Immature natural killer cell (primary cell): Measurements from ENCODE around the gene TMEM150C. TPM values are rescaled to one million over a fixed set of nuclear protein-coding genes. Genes with fewer than 3 reads are reported as not detected.
"Not testable (repeated sequence)": the region's sequence is repeated elsewhere in the genome, so short reads cannot be mapped to it uniquely, and the experiment has no call there.

Experiments
- DNase-seq, 3 donors: peaks; one replicate each; pipeline ENCODE4 v3.0.0; 2022; ENCODE audit warnings: mixed read lengths in 1 of 3
- H3K27ac Mint-ChIP-seq, 6 donors: one replicate each; pipeline ENCODE4 v1.8.0; 2020; ENCODE audit warnings: mixed read lengths in 6 of 6, mild to moderate bottlenecking in 5 of 6, inconsistent platforms in 4 of 6, moderate library complexity in 3 of 6
- H3K27me3 Mint-ChIP-seq, 3 donors: one replicate each; pipeline ENCODE4 v1.8.0; 2020 to 2021; ENCODE audit warnings: low read depth in 3 of 3, mild to moderate bottlenecking in 3 of 3, mixed read lengths in 3 of 3, moderate library complexity in 3 of 3, inconsistent platforms in 1 of 3
- H3K36me3 Mint-ChIP-seq, 3 donors: one replicate each; pipeline ENCODE4 v1.8.0; 2020; ENCODE audit warnings: mixed read lengths in 3 of 3, inconsistent platforms in 2 of 3, mild to moderate bottlenecking in 2 of 3
- H3K4me1 Mint-ChIP-seq, 2 donors: one replicate each; pipeline ENCODE4 v1.8.0; 2020; ENCODE audit warnings: inconsistent platforms in 2 of 2, mild to moderate bottlenecking in 2 of 2, mixed read lengths in 2 of 2, moderate library complexity in 1 of 2
- H3K4me3 Mint-ChIP-seq, 5 donors: one replicate each; pipeline ENCODE4 v1.8.0; 2020; ENCODE audit warnings: mild to moderate bottlenecking in 5 of 5, mixed read lengths in 5 of 5, inconsistent platforms in 3 of 5, moderate library complexity in 3 of 5
- H3K9me3 Mint-ChIP-seq, 6 donors: one replicate each; pipeline ENCODE4 v1.8.0; 2020; ENCODE audit warnings: mild to moderate bottlenecking in 6 of 6, mixed read lengths in 6 of 6, inconsistent platforms in 4 of 6, moderate library complexity in 3 of 6
- polyA plus RNA-seq, 3 donors: library from polyadenylated mRNA; unstranded; fragments of 300-500 nt; fragmentation: Illumina TruSeq; gene quantifications; one replicate each; pipeline ENCODE4 v1.2.3, GENCODE V29; 2021

The TMEM150C gene
- polyA plus RNA-seq, 3 donors from 2014 or later = 0.45 TPM; not detected in 2

- Mint-ChIP-seq H3K9me3 (no peaks in the 10 kb centered on the region), H3K36me3 (no peaks in the 10 kb centered on the region), H3K27me3 (peaks cover 13 to 20% (median 13%) of the 10 kb centered on the region in 3 donors)
Observed at GRCh38 chr4:82555276-82555675, 6.5 kb downstream of the TMEM150C start.

GRCh38 chr4:82553020-82553419, 8.8 kb downstream of the TMEM150C start:
- Mint-ChIP-seq H3K9me3 (no peaks in the 10 kb centered on the region), H3K4me3 (no peak overlapping the region), H3K4me1 (no peaks in the 10 kb centered on the region), H3K36me3 (no peaks in the 10 kb centered on the region), H3K27ac (no peak overlapping the region), H3K27me3 (peaks cover 7 to 11% (median 8%) of the 10 kb centered on the region in 3 donors)
- no peak for DNase-seq

More at GRCh38 chr4:82555276-82555675, 6.5 kb downstream of the TMEM150C start:
- no peak overlapping the region for H3K27ac Mint-ChIP-seq
- H3K4me1 Mint-ChIP-seq = no peaks in the 10 kb centered on the region
- no peak overlapping the region for H3K4me3 Mint-ChIP-seq
- DNase-seq = no peak

DNA sequence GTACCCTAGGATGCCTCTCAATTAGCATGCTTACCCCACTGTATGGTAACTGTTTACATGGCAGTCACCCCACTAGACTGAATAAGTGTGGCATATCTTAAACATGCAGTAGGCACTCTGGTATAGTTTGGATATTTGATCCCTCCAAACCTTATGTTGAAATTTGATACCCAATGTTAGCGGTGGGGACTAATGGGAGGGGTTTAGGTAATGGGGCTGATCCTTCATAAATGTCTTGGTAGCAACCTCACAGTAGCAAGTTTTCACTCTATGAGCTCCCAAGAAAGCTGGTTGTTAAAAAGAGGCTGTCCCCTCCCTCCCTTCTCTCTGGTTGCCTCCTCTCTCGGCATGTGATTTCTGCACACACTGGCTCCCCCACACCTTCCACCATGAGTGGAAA, 10.1 kb downstream of the TMEM150C start:
- no peak overlapping the region for H3K4me3 Mint-ChIP-seq
- no peaks in the 10 kb centered on the region for H3K36me3 Mint-ChIP-seq
- DNase-seq = no peak
- peaks cover 0 to 1% (median 0%) of the 10 kb centered on the region in 6 donors for H3K9me3 Mint-ChIP-seq
- H3K27me3 Mint-ChIP-seq = peaks cover 5 to 7% (median 6%) of the 10 kb centered on the region in 3 donors
- H3K4me1 Mint-ChIP-seq = no peaks in the 10 kb centered on the region
- H3K27ac Mint-ChIP-seq = no peak overlapping the region

GRCh38 chr4:82547850-82548249, 13.9 kb downstream of the TMEM150C start:
- H3K27ac Mint-ChIP-seq, H3K4me1 Mint-ChIP-seq, H3K4me3 Mint-ChIP-seq, H3K9me3 Mint-ChIP-seq, H3K27me3 Mint-ChIP-seq, H3K36me3 Mint-ChIP-seq, DNase-seq: not testable (repeated sequence)

GRCh38 chr4:82543131-82543530, 18.7 kb downstream of the TMEM150C start:
- Mint-ChIP-seq H3K36me3 (no peaks in the 10 kb centered on the region), H3K4me3 (no peak overlapping the region), H3K27me3 (peaks cover 2 to 7% (median 6%) of the 10 kb centered on the region in 3 donors), H3K9me3 (peaks cover 0 to 6% (median 0%) of the 10 kb centered on the region in 6 donors), H3K27ac (no peak overlapping the region), H3K4me1 (no peaks in the 10 kb centered on the region)
- no peak for DNase-seq

DNA sequence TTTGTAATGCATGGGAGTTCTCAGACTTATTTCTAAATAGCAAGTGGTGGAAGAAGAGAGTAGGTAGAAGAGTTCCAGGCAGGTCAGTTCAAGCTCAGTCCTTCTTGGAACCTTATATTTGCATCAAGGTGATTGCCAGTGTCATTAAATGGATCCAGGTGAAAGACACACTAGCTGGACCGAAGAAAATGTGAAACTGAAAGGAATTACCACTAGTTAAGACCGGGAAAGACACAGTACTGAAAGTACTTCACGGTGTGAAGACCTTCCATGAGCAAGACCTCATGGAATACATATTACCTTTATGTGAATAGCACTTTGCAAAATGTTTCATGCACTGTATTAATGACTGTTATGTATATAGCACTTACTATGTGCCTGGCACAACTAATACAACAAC, 19.1 kb downstream of the TMEM150C start:
- H3K27ac Mint-ChIP-seq = no peak overlapping the region
- no peaks in the 10 kb centered on the region for H3K4me1 Mint-ChIP-seq
- H3K9me3 Mint-ChIP-seq = peaks cover 0 to 5% (median 0%) of the 10 kb centered on the region in 6 donors
- peaks cover 2 to 7% (median 4%) of the 10 kb centered on the region in 3 donors for H3K27me3 Mint-ChIP-seq
- no peak for DNase-seq
- H3K36me3 Mint-ChIP-seq = no peaks in the 10 kb centered on the region
- H3K4me3 Mint-ChIP-seq = no peak overlapping the region

- no peak overlapping the region for H3K27ac Mint-ChIP-seq
- no peaks in the 10 kb centered on the region for H3K36me3 Mint-ChIP-seq
- H3K9me3 Mint-ChIP-seq = no peaks in the 10 kb centered on the region
- no peak for DNase-seq
- H3K4me3 Mint-ChIP-seq = no peak overlapping the region
- peaks cover 2 to 8% (median 2%) of the 10 kb centered on the region in 3 donors for H3K27me3 Mint-ChIP-seq
- H3K4me1 Mint-ChIP-seq = no peaks in the 10 kb centered on the region
Observed at GRCh38 chr4:82529322-82529721, 32.5 kb downstream of the TMEM150C start.

- Mint-ChIP-seq H3K4me3 (no peak overlapping the region), H3K36me3 (no peaks in the 10 kb centered on the region), H3K9me3 (no peaks in the 10 kb centered on the region), H3K4me1 (no peaks in the 10 kb centered on the region), H3K27ac (no peak overlapping the region), H3K27me3 (peaks cover 2 to 8% (median 2%) of the 10 kb centered on the region in 3 donors)
- DNase-seq = no peak
Observed at GRCh38 chr4:82528868-82529267, 32.9 kb downstream of the TMEM150C start.

DNA sequence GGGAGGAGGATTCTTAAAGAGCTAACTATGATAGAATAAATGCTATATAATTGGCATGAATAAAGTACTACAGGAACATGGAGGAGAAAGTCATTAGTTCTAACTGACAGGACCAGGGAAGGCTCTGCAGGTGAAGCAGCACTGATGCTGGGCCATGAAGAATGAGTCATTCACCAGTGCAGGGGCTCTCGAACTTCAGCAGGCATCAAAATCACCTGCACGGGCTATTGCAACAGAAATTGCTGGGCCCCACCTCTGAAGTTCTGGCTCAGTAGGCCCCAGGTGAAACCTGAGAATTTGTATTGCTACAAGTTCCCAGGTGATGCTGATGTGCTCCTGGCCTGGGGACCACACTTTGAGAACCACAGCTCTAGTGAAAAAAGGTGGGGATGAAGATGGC, 33.7 kb downstream of the TMEM150C start:
- H3K4me1 Mint-ChIP-seq = no peaks in the 10 kb centered on the region
- H3K27ac Mint-ChIP-seq = no peak overlapping the region
- DNase-seq = no peak
- no peaks in the 10 kb centered on the region for H3K9me3 Mint-ChIP-seq
- no peak overlapping the region for H3K4me3 Mint-ChIP-seq
- H3K27me3 Mint-ChIP-seq = peaks cover 2 to 8% (median 2%) of the 10 kb centered on the region in 3 donors
- no peaks in the 10 kb centered on the region for H3K36me3 Mint-ChIP-seq

DNA sequence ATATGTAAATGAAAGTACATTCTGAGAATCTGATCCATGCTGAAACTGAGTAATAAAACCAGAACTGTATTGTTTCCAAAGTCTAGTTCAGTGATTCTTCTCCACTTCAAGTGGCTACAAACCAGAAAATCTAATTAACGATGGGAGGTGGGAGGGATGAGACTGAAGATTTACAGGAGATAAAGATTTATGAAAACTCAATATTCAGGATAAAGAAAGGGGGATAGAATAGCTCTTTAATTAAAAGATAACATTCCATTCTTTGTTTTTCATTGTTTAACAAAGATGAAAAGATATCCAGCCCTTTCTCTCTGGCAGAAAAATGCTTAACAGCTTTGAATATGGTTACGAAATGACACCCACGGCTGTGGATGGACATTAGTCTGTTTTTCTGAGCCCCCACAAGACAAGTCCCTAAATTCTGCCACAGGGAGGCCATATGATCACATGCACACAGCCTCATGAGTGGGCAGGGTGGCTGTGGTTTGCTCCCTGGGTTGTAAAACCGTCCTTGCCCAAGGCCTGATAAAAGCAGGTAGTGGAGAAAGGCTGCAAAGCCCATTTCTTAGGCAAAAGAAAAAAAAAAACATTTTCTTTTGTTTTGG, 36.4 kb downstream of the TMEM150C start:
- H3K4me1 Mint-ChIP-seq = no peaks in the 10 kb centered on the region
- H3K36me3 Mint-ChIP-seq = no peaks in the 10 kb centered on the region
- no peaks in the 10 kb centered on the region for H3K9me3 Mint-ChIP-seq
- H3K27ac Mint-ChIP-seq = no peak overlapping the region
- no peak for DNase-seq
- H3K27me3 Mint-ChIP-seq = peaks cover 2 to 15% (median 3%) of the 10 kb centered on the region in 3 donors
- H3K4me3 Mint-ChIP-seq = no peak overlapping the region

DNA sequence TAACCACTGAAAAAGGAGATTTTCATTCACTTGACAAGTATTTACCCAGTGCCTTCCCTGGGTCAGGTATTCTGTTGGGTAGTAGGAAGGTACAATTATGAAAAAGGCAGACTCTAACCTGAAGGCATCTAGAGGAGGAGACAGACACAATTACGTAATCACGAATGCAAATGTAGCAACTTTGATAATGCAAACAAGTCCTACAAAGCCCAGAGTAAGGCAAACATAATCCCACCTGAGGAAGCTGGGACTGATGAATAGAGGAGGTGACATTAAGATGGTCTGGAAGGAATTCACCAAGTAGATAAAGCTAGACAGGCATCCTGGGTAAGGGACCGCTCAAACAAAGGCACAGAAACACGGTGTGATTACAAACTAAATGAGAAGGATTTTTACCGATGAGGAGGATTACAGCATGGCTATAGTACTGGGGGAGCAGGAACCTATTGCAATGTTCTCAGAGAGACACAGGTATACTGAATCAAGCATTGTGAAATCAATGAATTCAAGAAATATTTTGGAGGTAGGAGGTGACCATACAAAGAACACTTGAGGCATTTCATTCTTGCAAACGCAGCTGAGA, 37.1 kb downstream of the TMEM150C start:
- Mint-ChIP-seq H3K4me3 (no peak overlapping the region), H3K9me3 (no peaks in the 10 kb centered on the region), H3K27me3 (peaks cover 2 to 15% (median 3%) of the 10 kb centered on the region in 3 donors), H3K4me1 (no peaks in the 10 kb centered on the region), H3K27ac (peak overlapping the region in 1 of 6 donors; percentile 52), H3K36me3 (no peaks in the 10 kb centered on the region)
- no peak for DNase-seq

GRCh38 chr4:82523179-82523578, 38.6 kb downstream of the TMEM150C start:
- DNase-seq = no peak
- Mint-ChIP-seq H3K27me3 (peaks cover 2 to 14% (median 2%) of the 10 kb centered on the region in 3 donors), H3K4me3 (no peak overlapping the region), H3K27ac (no peak overlapping the region), H3K4me1 (no peaks in the 10 kb centered on the region), H3K36me3 (no peaks in the 10 kb centered on the region), H3K9me3 (no peaks in the 10 kb centered on the region)

GRCh38 chr4:82522472-82522871, 39.3 kb downstream of the TMEM150C start:
- no peak overlapping the region for H3K27ac Mint-ChIP-seq
- no peak for DNase-seq
- H3K27me3 Mint-ChIP-seq = peaks cover 2 to 14% (median 2%) of the 10 kb centered on the region in 3 donors
- H3K4me3 Mint-ChIP-seq = no peak overlapping the region
- H3K36me3 Mint-ChIP-seq = no peaks in the 10 kb centered on the region
- H3K4me1 Mint-ChIP-seq = no peaks in the 10 kb centered on the region
- no peaks in the 10 kb centered on the region for H3K9me3 Mint-ChIP-seq

- Mint-ChIP-seq H3K4me3 (no peak overlapping the region), H3K27me3 (peaks cover 0 to 12% (median 2%) of the 10 kb centered on the region in 3 donors), H3K4me1 (no peaks in the 10 kb centered on the region), H3K9me3 (no peaks in the 10 kb centered on the region), H3K36me3 (no peaks in the 10 kb centered on the region), H3K27ac (no peak overlapping the region)
- DNase-seq = no peak
Observed at GRCh38 chr4:82521283-82521682, 40.5 kb downstream of the TMEM150C start.

DNA sequence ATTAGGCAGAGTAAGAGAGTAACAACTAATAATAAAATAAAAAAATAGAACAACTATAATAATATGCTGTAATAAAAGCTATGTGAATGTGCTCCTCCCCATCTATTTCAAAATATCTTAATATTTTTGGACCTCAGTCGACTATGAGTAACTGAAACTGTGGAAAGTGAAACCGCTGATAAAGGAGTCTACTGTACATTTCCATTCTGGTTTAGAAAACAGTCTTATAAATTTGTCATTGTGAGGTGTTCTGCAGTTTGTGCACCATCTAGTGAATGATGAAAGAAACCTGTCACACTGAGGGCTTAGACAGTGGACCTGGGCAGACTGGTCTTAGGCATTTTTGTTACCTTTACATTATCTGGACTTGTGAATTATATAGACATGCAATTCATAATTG, 42.0 kb downstream of the TMEM150C start:
- no peaks in the 10 kb centered on the region for H3K9me3 Mint-ChIP-seq
- no peak overlapping the region for H3K27ac Mint-ChIP-seq
- H3K4me1 Mint-ChIP-seq = no peaks in the 10 kb centered on the region
- peaks cover 2 to 17% (median 2%) of the 10 kb centered on the region in 3 donors for H3K27me3 Mint-ChIP-seq
- no peaks in the 10 kb centered on the region for H3K36me3 Mint-ChIP-seq
- DNase-seq = no peak
- H3K4me3 Mint-ChIP-seq = no peak overlapping the region
